NCI-H187 treated with DMSO at 0.1 percent for 48 hours (cell line): ENCODE results near the gene PDE6D.

Experiments used
- DNase-seq: peaks from one replicate; lab custom pipeline; 2025; lab: John Stamatoyannopoulos, UW

Gene PDE6D

DNA sequence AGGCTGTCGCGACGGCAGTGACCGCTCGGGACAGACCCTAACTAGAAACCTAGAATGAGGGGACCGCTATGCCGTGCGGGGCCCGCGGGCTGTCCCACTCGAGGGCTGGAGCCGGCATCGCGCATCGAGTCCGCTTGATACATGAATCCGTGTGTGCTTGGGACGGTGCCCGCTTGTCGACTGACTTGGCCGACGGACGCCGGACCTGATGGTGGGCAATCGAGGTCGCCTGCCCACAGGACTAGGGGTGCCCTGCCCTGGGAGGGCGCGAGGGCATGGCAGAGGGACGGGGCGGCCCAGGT is 73.5 kb downstream of the PDE6D start:
- DNase-seq, result no peak

DNA sequence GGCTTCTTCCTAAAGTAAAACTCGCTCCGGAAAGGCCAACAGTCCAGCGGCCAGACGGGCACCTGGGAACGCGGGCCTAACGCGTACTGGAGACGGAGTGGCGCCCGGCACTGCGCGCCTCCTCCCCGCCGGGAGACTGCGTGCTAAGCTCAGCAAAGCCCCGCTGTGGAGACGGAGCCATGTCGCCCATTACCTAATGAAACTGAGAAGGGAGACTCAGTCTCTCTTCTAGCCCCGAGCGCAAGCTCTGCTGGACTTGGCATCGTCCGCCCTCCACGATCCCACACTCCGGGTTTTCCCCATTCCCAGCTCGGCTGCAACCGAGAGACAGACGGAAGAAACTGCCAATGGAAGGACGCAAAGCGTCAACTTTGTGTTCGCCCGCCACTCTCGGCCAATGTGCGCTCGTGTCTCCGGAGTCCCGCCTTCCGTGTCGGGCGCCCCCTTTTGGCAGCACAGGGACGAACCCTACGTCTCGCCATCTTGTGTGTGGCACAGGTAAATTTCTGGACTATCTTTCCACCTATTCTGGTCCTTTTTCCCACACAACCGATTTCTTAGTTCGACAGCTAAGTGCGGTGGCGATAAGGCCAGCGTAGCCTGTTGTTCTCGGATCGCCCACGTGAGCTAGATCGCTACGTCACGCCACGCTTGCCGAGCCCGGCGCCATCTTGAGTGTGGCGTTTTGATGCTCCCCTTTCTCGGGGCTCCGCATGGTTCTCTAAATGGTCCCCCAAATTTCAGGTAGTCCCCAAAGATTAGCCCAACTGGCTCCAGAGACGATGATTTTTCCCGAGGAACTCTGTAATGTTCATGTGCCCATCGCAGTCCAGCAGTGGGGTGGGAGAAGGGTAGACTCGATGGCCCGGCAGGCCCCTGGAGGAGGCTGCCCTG is 74.1 kb downstream of the PDE6D start:
- peak; percentile 84 for DNase-seq

DNA sequence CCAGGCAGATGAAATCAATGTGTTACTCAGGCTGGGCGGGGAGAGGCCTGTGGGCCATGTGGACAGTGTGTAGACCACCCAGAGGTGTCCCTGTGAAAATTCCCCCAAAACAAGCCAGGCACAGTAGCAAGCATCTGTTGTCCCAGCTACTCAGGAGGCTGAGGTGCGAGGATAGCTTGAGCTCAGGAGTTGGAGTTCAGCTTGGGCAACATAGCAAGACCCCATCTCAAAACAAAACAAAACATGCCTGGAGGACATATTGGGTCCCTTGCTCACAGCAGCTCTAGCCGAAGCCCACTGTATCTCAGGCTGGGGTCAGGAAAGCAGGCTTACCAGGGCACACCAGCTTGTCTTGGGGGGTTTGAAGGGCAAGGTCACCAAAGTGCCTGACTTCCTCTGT is 77.1 kb downstream of the PDE6D start:
- no peak for DNase-seq

DNA sequence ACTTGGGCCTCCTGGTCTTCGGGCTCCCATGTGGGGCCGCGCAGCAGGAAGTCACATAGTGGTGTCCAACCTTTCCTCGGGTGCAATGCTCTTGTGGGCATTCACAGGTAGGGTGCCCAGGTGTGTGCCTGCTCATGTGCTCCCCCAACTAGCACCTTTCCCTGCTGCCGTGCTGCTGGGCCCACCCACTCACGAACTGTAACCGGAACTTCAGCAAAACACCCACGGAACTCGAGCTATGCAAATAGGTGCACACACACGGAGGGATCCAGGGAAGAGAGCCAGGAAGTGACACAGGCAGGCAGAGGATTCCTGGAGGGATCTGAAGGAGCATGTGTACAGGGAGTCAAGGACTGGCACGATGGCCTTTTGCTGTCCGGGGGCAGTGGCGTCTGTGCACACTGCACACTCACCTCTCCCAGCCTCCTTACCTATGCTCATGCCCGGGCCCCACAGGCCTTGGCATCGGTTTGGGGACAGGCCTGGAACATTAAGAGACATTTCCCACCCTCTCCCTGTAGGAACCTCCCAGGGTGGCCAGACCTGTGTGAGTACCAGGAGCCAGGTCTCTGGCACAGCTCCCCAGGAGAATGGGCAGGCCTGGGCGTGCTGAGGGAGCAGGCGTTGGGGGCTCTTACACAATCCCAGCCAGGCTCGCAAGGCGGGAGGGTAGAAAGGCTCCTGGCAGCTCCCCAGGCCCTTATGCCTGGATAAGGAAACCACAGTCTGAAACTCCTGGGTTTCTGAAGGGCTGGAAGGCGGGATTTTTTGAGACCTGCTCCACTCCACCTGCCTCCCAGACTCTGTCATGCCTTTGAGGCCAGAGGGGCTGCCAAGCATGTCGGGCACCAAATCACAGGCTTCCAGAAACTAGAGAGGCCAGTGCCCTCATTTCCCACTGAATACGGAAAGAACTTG is 79.4 kb downstream of the PDE6D start:
- peak; percentile 12 for DNase-seq

DNA sequence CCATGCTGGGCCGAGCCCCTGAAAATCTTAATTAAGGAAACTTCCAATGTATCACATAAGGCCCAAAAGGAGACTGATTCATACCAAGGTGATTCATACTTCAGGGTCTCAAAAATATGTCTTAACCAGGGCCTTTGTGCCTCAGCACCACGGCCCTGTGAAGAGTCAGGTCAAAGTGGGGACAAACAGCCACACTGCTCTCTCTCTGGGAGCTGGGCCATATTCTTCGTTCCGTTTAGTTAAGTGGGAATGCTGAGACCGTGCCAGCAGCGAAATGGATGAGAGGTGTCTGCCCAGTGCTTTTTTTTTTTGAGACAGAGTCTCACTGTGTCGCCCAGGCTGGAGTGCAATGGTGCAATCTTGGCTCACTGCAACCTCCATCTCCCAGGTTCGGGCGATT is 82.1 kb downstream of the PDE6D start:
- DNase-seq, result no peak

DNA sequence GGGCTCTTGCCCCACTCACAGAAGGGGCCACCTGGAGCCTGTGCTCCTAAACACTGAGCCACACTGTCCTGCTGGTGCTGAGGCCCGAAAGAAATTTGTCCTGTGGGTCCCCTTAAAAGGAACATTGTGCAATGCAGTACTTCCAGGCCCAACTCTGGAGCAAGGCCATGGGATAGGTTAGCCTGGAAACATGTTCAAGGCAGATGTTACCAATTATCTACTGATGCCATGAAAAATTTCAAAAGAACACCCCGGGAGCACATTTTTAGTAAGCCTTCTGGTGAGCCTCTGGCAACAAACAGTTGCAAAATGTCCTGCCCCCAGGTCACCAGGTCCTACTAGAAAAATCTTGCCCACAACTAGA is 85.1 kb downstream of the PDE6D start:
- DNase-seq, result no peak

DNA sequence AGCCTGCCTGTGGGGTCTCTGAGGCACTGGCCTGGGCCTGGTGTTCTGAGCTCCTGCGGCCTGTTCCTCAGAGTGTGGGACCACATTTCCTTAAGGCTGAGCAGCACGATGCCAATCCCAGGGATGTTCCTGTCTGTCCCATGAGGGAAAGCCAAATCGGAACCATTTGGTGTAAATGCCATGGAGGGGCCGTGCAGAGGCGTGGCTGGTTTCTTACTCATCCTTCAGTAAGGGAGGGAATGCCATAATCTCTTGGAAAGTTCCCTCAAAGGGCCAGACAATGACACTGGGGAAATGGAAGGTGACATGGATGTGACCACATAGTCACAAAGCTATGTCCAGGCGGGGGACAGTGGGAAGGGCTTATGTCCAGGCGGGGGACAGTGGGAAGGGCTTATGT is 87.1 kb downstream of the PDE6D start:
- no peak for DNase-seq

DNA sequence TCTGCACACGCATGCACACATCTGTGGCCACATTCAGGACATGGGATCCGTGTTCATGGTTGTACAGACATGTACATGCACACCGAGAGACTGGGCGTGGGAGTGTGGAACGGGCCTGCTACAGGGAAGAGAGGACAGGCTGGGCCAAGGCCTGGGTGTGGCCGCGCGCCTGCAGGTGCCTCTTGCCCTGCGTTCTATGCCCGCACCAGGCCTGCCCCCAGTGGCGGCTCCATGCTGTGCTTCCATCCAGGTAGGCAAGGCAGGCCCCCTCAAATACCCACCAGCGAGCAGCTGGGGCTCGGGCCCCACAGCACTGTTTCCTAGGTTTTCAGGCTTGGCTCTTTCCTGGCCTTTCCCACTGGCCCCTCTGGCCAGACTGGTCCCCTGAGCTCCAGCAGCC is 88.2 kb downstream of the PDE6D start:
- no peak for DNase-seq

DNA sequence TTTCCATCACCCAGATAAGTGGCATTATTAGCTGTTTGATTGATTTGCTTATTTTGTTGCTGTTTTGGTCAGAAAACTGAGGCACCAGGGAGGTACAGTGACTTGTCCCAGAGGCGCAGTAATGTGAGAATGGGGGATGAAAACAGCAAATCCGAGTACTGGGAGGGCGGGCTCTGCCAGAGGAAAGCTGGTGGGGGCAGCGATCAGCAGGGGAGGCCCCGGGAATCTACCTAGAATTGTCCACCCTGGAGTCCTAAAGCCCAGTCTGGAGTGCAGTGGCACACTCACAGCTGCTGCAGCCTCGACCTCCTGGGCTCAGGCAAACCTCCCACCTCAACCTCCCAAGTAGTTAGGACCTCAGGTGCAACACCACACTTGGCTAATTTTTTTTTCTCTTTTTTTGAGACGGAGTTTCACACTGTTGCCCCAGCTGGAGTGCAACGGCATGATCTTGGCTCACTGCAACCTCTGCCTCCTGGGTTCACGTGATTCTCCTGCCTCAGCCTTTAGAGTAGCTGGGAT is 89.8 kb downstream of the PDE6D start:
- no peak for DNase-seq

DNA sequence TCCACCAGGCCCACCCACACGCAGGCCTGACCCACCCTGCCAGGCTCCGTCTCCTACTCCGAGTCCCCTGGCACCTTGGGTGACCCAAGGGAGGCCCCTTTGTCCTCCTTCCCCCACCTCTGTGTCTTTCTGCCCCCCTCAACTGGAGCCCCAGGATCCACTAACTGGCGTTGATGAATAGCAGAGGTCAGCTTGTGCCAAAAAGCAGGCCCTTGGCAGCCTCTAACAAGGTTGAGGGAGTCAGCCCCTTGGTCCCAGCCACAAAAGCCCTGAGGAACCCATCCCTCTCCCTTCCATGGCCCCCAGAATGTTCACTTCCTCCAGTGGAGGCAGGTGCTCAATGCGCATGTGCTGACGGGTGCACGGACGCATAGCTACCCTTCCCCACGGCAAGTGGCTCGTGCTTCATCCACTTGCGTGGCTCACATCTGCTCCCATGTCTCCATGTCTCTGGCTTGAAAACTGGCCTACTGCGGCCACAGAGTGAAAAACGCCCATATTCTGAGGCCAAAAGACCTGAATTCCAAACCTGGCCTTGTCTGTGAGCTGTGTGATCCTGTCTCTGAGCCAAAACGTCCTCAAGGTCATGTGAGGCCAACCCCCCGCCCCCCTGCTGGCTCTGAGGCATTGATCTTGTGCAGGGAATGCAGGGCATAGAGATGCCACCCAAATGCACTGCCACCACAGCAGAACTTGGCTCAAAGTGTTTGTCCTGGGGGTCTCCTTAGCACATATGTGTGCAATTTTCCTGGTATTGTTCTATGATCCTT is 91.8 kb downstream of the PDE6D start:
- DNase-seq, result no peak

DNA sequence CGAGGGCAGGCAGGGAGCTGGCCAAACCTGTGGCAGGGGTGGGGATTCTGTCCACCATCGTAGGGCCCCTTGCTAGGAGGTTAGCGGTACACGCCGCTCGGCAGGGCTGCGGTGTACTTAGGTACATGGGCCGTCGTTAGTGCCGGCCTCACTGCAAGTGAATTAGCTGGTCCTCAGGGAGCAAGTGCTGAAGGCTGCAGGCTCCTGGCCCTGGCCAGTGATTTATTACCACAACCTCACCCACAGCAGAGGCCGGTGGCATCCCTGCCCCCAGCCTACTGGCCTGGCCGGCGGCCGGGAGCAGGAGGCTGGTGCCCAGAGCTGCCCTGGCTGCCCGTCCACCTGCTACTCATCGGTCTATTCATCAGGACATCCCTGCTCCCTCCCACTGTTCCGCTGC is 92.4 kb downstream of the PDE6D start:
- DNase-seq, result no peak

DNA sequence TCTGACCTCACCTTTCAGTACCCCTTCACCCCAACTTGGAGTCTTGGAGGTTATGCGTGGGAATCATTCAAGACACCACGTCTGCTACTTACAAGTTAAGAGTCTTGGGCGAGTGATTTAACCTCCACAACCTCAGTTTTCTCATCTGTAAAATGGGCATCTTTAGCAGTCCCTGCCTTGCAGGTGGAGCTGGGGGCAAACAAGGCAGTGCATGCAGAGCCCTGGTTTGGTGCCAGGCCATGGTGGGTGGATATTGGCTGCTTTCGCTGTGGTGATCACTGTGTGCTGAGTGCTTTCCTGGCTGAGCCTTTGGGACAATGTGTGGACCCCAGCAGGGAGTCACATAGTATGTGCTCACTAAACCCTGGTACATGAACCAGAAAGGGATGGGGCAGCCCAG is 93.1 kb downstream of the PDE6D start:
- no peak for DNase-seq

DNA sequence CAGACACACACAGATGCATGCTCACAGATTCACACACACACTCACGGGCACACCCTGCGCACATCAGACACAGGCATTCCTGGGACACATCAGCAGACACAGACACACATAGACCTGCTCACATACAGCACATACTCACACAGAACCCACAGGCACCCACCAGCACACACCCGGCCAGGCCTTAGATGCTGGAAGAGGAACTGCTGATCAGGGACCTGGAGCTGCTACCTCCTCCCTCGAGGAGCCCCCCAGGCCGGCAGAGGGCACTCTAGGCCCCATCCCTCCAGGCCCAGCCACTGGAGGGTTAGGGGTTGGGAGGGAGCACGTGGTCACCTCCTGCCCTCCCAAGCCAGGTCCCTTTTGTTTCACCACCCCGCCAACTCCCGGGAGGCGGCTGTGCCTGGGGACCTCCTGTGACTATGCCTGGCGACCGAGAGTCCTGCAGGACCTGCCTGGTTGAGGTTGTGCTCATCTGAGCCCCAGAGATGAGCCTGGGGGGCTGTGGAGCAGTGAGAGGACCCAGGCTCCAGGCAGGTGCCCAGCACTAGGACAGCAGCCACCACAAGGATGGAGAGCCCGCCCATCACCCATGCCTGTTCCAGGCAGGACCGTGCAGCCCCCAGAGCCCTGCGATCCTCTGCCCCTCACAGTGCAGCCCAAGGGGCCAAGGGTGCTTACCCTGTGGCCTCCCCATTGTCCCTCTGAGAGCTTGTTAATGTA is 93.8 kb downstream of the PDE6D start:
- DNase-seq, result no peak

DNA sequence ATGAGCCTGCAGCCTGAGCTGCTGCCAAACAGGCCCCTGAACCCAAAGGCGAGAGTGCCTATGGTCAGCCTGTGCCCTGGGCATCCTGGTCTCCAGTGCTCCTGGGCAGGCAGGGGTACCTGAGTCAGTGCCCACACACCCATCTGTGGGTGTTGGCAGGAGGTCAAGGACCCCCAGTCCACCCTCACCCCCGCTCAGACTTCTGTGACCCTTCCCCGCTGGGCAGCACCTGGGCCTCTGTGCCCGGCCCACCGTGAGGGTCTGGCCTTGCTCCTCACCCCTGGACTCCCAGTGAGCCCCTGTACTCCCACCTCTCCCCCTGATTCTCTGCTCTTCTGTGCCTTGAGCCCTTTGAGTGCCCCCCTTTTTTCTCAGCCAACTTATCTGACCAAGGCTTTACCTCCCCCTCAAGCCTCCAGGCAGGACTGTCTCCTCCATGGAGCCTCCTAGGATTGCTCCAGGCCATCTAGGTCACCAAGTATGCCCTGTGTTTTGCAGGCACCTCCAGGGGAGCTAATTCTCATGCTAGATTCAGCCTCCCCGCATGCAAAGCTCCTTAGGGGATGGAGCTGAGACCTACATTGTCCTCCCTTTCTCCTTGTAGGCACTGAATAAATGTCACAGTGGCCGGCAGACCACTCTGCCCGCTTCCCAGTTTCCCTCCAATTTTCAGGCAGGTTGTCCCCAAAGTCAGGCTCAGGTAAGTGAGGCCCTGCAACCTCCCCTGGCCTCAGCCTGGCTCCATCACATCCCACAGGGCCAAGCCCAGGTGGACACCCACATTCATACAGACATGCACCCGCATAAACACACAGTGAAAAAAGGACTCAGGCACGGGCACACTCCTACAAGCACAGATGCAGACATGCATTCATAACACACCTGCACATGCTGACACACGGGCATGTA is 94.6 kb downstream of the PDE6D start:
- no peak for DNase-seq

DNA sequence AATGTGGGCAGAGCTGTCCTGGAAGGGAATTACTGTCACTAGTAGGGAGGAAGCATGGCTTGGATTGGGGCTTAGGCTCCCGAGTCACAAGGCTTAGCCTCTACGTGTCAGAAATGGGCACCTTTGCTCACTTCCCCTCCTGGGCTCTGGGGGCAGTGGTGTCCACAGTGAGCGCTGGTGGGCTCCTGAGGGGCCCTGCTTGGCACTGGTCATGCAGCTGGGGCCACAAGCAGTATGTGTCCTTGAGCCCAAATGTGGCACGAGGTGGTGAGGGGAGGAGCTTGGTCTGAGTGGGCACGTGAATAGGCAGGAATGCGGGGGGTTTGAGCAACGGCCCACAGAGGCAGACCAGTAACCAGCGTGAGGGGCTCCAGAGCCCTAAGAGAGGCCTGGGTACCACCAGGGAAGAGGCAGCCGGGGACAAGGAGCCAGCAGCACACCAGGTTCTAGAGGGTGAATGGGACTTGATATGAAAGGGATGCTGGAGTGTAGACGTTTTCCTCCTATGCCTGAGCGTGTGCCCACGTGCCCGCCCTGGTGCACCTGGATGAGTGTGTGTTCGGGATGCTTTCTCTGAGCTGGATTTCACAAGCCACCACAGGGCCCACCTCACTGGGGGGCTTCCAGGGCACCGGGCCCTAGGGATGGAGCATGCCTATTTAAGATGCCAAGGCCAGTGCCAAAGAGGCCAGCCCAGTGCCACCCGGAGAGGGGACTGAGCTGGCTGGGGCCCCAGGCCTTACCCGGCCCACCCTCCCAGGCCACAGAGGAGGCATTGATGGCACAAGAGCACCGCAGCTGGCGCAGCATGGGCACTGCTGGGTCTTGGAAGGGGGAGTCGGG is 95.5 kb downstream of the PDE6D start:
- DNase-seq, result no peak

DNA sequence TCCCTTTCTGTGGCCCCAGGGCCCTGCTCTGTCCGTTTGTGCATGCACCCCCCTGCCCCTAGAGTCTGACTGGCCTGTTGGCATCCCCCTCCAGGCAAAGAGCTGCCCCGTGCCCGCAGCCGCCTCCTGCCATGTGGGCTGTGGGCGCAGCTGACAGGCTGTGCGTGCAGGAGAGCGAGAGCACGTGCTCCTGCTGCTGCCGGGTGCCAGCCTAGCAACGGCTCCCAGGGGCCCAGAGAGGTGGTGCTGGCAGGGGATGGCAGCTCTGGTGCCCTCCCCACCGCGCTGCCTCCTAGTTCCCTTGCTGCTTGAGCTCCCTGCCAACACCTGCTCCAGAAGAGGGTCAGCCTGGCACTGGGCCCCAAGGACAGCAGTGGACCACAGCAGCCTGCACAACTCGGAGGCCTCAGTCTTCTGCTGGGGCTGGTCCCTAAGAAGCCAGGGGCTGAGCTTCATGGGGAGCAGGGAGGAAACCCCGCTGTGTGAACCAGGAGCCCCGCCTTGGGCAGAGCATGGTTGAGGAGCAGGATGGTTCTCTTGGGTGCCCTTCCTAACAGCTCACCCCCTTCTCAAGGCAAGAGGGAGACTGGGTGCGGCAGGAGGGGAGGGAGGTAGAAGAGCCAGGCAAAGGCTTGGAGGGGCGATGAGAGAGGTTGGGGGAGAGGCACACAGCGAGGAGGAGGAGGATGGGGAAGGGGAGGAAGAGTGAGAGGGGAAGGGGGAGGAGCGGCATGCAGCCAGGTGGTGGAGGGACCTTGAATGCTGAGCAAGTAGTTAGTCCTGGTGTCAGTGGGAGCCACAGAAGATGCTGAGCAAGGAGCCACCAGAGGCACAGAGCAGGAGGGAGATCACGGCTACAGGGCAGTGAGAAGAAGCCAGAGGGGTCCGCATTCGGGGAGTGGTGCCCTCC is 96.5 kb downstream of the PDE6D start:
- DNase-seq, result no peak

DNA sequence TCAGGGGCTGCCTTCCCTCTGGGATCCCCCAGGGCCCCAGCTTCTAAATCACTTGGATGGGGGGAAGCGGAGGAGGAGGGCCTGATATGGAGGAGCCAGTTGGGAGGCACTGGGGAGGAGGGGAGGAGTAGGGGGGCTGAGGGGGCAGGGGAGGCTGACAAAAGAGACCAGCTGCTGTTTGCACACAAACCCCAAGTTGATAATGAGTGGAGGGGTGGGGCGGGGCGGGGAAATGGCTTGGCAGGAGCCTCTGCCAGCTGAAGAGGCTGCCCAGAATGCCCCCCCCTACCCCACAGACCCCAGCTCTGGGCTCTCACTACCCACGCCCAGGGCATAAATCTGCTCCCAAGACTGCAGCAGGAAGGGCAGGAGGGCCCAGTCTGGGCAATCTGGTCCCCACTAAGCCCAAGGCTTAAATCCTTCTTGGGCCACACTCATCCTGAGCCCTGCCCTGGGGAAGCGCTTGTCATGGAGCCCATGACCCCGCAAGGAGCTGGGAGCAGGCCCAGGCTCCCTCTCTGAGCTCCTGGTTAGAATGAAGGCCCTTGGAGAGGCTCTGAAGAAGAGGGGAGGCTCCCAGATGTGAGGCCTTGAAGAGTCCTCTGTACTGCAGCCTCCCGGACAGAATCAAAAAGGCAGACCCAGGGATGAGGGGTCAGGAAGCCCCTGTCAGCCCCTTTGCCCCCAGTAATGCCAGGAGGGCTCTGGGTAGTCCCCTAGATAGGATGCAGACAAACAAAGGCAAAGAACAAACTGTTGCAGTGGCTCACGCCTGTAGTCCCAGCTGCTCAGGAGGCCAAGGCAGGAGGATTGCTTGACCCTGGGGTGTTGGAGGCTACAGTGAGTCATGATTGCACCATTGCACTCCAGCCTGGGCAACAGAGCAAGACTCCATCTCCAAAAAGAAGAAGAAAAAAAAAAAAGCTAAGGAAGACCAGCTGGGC is 97.5 kb downstream of the PDE6D start:
- DNase-seq, result no peak
